Testis (tissue), 2 donors: Measurements from ENCODE around the gene GTPBP1.

ENCODE experiments used
- POLR2A ChIP-seq: fragments of 450-650 bp; IDR thresholded peaks from one replicate; pipeline ENCODE4 v1.6.1; 2017; ENCODE audit warnings: antibody characterized with exemption, mild to moderate bottlenecking, moderate library complexity
- TF ChIP-seq, protein P1 (sequence below), 3 experiments: fragments of 450-650 bp in 2 of 3; fragments of 200-600 bp in 1 of 3; sonication (generic) in 1 of 3; IDR thresholded peaks; one replicate each; pipeline ENCODE4 v1.5.1; 2016 to 2019; ENCODE audit warnings: antibody characterized with exemption in 3 of 3, mild to moderate bottlenecking in 2 of 3, moderate library complexity in 1 of 3

DNA sequence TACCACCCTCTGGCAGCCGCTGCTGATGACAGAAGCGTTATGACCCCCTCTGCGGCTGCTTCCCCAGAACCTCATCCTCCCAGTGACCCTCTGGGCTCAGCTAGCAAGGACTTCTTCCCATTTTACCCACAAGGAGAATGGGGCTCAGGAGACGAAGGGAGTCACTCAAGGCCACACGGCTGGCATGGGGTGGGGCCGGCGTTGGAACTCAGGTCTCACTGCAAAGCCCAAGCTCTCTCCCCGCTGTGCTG is 66.8 kb downstream of the GTPBP1 start:
- TF ChIP-seq, protein P1, sequence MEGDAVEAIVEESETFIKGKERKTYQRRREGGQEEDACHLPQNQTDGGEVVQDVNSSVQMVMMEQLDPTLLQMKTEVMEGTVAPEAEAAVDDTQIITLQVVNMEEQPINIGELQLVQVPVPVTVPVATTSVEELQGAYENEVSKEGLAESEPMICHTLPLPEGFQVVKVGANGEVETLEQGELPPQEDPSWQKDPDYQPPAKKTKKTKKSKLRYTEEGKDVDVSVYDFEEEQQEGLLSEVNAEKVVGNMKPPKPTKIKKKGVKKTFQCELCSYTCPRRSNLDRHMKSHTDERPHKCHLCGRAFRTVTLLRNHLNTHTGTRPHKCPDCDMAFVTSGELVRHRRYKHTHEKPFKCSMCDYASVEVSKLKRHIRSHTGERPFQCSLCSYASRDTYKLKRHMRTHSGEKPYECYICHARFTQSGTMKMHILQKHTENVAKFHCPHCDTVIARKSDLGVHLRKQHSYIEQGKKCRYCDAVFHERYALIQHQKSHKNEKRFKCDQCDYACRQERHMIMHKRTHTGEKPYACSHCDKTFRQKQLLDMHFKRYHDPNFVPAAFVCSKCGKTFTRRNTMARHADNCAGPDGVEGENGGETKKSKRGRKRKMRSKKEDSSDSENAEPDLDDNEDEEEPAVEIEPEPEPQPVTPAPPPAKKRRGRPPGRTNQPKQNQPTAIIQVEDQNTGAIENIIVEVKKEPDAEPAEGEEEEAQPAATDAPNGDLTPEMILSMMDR (IDR thresholded peaks at IDR 0.05): no peak
- TF ChIP-seq POLR2A: no peak
